ENCODE measurements around the gene KDM6B.

The KDM6B gene

DNA sequence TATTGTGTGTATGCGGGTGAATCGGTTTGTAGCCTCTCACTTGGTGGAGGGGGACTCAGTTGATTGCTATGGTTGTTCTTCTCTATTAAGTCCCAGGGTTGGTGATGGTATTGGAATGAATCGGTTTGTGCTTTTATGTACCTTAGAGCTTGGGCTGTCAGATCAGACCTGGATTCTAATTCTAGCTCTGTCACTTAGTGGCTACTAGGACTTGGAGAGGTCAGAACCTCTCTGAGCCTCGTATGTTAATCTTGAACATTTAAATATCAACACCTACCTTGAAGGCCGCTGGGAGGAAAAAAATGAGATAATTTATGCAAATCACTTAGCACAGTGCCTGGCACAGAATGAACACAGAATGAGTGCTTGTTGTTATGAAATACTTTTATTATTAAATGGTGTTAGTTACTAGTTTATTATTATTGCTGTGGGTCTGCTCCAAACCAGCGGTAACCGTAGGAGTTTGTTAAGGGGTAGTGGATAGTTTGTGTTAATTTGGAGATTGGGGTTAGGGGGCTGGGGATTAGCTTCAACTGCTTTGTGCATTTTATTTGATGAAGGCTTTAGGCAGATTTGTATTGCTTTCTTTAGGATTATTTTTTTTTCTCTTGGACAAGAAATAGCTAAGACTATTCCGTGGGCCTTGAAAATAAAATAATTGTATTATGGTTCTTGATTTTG, 3.5 kb downstream of the KDM6B start:
- TF ChIP-seq EP300 (IDR thresholded peaks at IDR 0.05; ENCODE audit: borderline replicate concordance) = no peak

DNA sequence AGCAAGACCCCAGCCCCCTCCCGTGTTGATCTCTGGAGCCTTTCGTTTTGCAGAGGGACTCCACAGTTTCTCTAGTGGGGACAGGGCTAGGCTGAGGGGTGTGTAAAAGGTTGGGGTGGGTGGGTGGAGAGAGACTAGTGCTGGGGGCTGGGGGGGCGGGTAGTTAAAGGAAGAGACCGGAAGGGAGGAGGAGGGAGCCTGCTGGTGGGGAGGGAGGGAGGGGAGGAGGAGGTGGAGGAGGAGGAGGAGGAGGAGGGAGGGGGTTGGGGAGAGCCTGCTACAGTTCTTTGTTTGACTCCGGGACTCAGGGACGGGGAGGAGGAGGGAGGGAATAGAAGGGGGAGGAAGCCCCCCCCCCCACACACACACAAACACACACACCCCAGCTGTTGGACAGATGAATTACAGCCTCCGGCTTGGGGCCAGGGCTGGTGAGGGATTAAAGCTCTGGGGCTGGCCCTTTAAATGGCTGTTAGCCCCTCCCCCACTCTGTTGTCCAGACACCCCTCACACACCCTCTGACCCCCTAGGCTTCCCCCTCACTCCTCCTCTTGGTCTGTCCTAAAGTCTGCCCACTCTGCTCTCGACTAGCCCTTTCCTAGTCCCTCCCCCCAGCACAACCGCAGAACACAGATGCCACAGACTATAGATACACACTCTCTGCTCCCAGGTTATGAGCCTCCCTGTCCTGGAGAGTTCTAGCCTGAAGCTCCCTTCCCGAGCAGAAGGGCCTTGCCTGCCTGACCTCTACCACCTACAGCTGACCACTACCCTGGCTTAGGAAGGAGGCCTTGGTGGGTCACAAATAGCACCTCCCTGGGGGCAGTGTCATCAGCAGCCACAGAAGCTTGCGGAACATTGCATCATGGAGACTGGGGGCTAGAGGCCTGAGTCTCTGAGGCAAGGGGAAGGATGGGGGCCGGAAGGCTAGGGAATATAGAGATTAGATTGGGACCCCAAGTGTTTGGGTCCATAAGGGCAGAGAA, 4.4 kb downstream of the KDM6B start:
- TF ChIP-seq YY1 (IDR thresholded peaks at IDR 0.05; ENCODE audit: low read depth) = no peak
- no peak for TF ChIP-seq NFIC (IDR thresholded peaks at IDR 0.05)
- TF ChIP-seq FOXM1 (IDR thresholded peaks at IDR 0.05; ENCODE audit: borderline replicate concordance, low read depth) = no peak
- TF ChIP-seq EP300 (IDR thresholded peaks at IDR 0.05; ENCODE audit: borderline replicate concordance) = no peak
- no peak for TF ChIP-seq TEAD4 (IDR thresholded peaks at IDR 0.05)
- no peak for TF ChIP-seq RAD21 (IDR thresholded peaks at IDR 0.05; ENCODE audit: low read depth)
- TF ChIP-seq, protein P1, sequence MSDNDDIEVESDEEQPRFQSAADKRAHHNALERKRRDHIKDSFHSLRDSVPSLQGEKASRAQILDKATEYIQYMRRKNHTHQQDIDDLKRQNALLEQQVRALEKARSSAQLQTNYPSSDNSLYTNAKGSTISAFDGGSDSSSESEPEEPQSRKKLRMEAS (IDR thresholded peaks at IDR 0.05) = no peak
- TF ChIP-seq CEBPB (IDR thresholded peaks at IDR 0.05) = no peak
- TF ChIP-seq, protein P2, sequence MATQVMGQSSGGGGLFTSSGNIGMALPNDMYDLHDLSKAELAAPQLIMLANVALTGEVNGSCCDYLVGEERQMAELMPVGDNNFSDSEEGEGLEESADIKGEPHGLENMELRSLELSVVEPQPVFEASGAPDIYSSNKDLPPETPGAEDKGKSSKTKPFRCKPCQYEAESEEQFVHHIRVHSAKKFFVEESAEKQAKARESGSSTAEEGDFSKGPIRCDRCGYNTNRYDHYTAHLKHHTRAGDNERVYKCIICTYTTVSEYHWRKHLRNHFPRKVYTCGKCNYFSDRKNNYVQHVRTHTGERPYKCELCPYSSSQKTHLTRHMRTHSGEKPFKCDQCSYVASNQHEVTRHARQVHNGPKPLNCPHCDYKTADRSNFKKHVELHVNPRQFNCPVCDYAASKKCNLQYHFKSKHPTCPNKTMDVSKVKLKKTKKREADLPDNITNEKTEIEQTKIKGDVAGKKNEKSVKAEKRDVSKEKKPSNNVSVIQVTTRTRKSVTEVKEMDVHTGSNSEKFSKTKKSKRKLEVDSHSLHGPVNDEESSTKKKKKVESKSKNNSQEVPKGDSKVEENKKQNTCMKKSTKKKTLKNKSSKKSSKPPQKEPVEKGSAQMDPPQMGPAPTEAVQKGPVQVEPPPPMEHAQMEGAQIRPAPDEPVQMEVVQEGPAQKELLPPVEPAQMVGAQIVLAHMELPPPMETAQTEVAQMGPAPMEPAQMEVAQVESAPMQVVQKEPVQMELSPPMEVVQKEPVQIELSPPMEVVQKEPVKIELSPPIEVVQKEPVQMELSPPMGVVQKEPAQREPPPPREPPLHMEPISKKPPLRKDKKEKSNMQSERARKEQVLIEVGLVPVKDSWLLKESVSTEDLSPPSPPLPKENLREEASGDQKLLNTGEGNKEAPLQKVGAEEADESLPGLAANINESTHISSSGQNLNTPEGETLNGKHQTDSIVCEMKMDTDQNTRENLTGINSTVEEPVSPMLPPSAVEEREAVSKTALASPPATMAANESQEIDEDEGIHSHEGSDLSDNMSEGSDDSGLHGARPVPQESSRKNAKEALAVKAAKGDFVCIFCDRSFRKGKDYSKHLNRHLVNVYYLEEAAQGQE (IDR thresholded peaks at IDR 0.05; ENCODE audit: low read depth) = no peak
- no peak for TF ChIP-seq EGR1 (IDR thresholded peaks at IDR 0.05)
- no peak for TF ChIP-seq ZBTB7A (IDR thresholded peaks at IDR 0.05; ENCODE audit: low read depth)
- TF ChIP-seq, protein P3, sequence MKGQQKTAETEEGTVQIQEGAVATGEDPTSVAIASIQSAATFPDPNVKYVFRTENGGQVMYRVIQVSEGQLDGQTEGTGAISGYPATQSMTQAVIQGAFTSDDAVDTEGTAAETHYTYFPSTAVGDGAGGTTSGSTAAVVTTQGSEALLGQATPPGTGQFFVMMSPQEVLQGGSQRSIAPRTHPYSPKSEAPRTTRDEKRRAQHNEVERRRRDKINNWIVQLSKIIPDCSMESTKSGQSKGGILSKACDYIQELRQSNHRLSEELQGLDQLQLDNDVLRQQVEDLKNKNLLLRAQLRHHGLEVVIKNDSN (IDR thresholded peaks at IDR 0.05) = no peak
- TF ChIP-seq CREB1 (IDR thresholded peaks at IDR 0.05; ENCODE audit: low read depth) = no peak
- no peak for TF ChIP-seq TAF1 (IDR thresholded peaks at IDR 0.05; ENCODE audit: low read depth)

DNA sequence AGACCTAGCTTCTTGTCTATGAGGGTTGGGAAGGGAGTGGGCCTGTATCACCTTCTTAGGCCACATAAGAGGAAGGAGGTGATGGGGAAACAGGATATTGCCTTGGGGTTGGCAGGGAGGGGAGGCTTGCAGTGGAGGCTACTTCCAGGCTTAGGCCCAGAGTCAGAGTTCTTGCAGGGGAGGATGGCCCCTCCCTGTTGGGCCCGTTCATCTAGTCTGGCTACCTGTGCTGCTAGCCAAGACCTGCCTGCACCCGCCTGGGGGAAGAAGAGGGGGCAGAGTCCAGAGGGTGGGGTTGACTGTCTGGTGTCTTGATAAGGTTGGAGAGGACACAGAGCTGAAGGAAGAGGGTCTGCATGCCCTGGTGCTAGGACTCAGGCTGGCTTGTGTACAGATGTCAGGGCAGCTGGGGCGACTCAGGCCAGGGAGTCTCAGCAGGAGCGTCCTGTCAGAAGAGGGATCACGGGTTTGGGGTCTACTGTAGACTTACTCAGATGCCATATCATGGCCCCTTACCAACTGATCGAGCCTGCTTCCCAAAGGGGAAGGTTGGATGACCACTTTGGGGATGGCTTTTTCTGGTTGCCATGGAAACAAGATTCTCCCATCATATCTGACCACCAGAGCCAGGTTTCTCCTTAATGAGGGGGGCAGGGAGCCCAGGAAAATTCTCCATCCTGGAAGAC, 5.3 kb downstream of the KDM6B start:
- TF ChIP-seq NFIC (IDR thresholded peaks at IDR 0.05) (no peak), EGR1 (IDR thresholded peaks at IDR 0.05) (no peak), TAF1 (IDR thresholded peaks at IDR 0.05; ENCODE audit: low read depth) (no peak), CEBPB (IDR thresholded peaks at IDR 0.05) (no peak), RAD21 (IDR thresholded peaks at IDR 0.05; ENCODE audit: low read depth) (no peak)
- TF ChIP-seq, protein P1 (IDR thresholded peaks at IDR 0.05) = no peak

DNA sequence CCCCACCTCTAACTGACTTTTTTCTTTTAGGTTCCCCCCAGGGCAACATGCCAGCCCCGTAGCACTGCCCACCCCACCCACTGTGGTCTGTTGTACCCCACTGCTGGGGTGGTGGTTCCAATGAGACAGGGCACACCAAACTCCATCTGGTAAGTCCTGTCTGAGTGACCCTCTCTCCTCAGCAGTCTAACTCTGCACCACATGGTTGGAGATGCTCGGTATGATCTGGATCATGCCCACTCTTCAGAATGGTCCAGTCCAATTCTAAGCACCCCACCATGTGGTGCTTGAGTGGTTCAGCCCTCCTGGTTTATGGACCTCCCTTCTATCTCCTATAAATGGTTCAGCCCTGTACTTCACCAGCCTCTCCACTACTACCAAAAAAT, 5.9 kb downstream of the KDM6B start:
- TF ChIP-seq YY1 (IDR thresholded peaks at IDR 0.05; ENCODE audit: low read depth) = no peak
- TF ChIP-seq, protein P1 (IDR thresholded peaks at IDR 0.05) = no peak
- no peak for TF ChIP-seq ZBTB7A (IDR thresholded peaks at IDR 0.05; ENCODE audit: low read depth)
- no peak for TF ChIP-seq FOXM1 (IDR thresholded peaks at IDR 0.05; ENCODE audit: borderline replicate concordance, low read depth)
- no peak for TF ChIP-seq EGR1 (IDR thresholded peaks at IDR 0.05)

DNA sequence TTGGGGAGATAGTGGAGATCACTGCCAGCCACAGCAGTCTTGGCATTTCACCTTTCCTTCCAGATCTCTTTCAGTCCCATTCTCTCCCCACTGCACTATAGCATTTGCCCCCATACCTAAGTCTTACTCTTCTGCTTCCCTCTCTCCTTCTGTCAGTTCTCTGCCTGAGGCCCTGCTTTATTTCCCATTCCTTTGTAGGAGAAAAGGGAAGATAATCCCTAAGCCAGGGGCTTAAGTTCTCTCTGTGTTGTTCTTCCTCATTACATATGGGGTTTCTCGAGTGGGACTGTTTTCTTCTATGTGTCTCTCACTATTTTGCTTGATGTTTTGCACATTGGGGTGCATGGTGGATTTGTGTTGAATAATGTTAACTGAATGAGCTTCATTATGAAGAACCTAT, 6.4 kb downstream of the KDM6B start:
- TF ChIP-seq FOXM1 (IDR thresholded peaks at IDR 0.05; ENCODE audit: borderline replicate concordance, low read depth) (no peak), YY1 (IDR thresholded peaks at IDR 0.05; ENCODE audit: low read depth) (no peak), NFIC (IDR thresholded peaks at IDR 0.05) (no peak), CEBPB (IDR thresholded peaks at IDR 0.05) (no peak), ZBTB7A (IDR thresholded peaks at IDR 0.05; ENCODE audit: low read depth) (no peak), CREB1 (IDR thresholded peaks at IDR 0.05; ENCODE audit: low read depth) (no peak), EP300 (IDR thresholded peaks at IDR 0.05; ENCODE audit: borderline replicate concordance) (no peak), EGR1 (IDR thresholded peaks at IDR 0.05) (no peak), TEAD4 (IDR thresholded peaks at IDR 0.05) (no peak), TCF12 (IDR thresholded peaks at IDR 0.05; ENCODE audit: low read depth) (no peak), TAF1 (IDR thresholded peaks at IDR 0.05; ENCODE audit: low read depth) (no peak), RAD21 (IDR thresholded peaks at IDR 0.05; ENCODE audit: low read depth) (no peak)
- TF ChIP-seq, protein P1 (IDR thresholded peaks at IDR 0.05) = no peak
- TF ChIP-seq, protein P2 (IDR thresholded peaks at IDR 0.05; ENCODE audit: low read depth) = no peak
- TF ChIP-seq, protein P3 (IDR thresholded peaks at IDR 0.05) = no peak

Data from Ishikawa (cell line).